Testis (tissue), 2 donors: ENCODE data around the gene AGK.

ENCODE experiments used
- POLR2A ChIP-seq: fragments of 450-650 bp; IDR thresholded peaks from one replicate; pipeline ENCODE4 v1.6.1; 2017; ENCODE audit warnings: antibody characterized with exemption, mild to moderate bottlenecking, moderate library complexity
- TF ChIP-seq, protein P1 (sequence below), 3 experiments: fragments of 450-650 bp in 2 of 3; fragments of 200-600 bp in 1 of 3; sonication (generic) in 1 of 3; IDR thresholded peaks; one replicate each; pipeline ENCODE4 v1.5.1; 2016 to 2019; ENCODE audit warnings: antibody characterized with exemption in 3 of 3, mild to moderate bottlenecking in 2 of 3, moderate library complexity in 1 of 3

DNA sequence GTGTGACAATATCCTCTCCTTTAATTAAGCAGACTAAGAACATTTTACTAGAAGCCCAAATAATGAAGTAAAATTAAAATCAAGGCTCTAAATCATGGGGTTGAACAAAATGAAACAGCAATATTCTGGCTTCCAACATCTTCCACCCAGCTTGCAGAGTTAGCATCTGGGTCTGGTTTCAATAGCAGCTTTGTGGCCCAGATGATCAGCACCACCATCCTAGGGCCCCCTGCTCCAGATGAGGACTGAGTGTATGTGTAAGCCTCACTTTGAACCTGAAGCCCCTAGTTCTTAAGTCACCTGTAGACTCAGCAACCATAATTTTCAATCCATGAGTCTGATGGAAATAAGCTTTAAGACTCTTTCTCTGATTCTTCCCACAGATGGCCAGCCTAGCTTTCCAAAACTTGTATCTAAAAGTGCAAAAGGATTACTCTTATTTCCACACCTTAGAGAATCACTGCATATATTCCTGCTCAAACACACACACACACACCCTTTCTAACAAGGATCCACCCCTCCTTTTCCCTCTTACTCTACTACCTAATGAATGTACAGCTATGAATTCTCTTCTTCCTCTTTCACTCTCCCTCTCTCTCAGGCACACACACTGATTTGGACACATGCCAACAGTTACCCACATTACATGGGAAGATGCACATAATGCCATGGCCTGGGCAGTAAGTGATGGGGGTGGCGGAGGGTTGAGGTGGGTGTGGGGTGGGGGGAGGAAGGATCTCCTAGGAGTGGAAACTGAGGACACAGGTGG is 147.2 kb downstream of the AGK start:
- TF ChIP-seq, protein P1, sequence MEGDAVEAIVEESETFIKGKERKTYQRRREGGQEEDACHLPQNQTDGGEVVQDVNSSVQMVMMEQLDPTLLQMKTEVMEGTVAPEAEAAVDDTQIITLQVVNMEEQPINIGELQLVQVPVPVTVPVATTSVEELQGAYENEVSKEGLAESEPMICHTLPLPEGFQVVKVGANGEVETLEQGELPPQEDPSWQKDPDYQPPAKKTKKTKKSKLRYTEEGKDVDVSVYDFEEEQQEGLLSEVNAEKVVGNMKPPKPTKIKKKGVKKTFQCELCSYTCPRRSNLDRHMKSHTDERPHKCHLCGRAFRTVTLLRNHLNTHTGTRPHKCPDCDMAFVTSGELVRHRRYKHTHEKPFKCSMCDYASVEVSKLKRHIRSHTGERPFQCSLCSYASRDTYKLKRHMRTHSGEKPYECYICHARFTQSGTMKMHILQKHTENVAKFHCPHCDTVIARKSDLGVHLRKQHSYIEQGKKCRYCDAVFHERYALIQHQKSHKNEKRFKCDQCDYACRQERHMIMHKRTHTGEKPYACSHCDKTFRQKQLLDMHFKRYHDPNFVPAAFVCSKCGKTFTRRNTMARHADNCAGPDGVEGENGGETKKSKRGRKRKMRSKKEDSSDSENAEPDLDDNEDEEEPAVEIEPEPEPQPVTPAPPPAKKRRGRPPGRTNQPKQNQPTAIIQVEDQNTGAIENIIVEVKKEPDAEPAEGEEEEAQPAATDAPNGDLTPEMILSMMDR (IDR thresholded peaks at IDR 0.05), result no peak
- no peak for TF ChIP-seq POLR2A
